Measurements from ENCODE around the gene HOXA10.

The HOXA10 gene

GRCh38 chr7:27209933-27210440 is 35.9 kb upstream of the HOXA10 start:
- DNase-seq (ENCODE audit: low spot score), result no peak
- no peak for TF ChIP-seq CTCF (IDR thresholded peaks at IDR 0.05; ENCODE audit: extremely low read depth, missing control alignments)

- no peak for TF ChIP-seq CTCF (IDR thresholded peaks at IDR 0.05; ENCODE audit: extremely low read depth, missing control alignments)
- no peak for DNase-seq (ENCODE audit: low spot score)
Observed at GRCh38 chr7:27208998-27209397, 34.9 kb upstream of the HOXA10 start.

- TF ChIP-seq CTCF (IDR thresholded peaks at IDR 0.05; ENCODE audit: extremely low read depth, missing control alignments), result no peak
- DNase-seq (ENCODE audit: low spot score), result no peak
Observed at GRCh38 chr7:27207348-27207985, 33.3 kb upstream of the HOXA10 start.

DNA sequence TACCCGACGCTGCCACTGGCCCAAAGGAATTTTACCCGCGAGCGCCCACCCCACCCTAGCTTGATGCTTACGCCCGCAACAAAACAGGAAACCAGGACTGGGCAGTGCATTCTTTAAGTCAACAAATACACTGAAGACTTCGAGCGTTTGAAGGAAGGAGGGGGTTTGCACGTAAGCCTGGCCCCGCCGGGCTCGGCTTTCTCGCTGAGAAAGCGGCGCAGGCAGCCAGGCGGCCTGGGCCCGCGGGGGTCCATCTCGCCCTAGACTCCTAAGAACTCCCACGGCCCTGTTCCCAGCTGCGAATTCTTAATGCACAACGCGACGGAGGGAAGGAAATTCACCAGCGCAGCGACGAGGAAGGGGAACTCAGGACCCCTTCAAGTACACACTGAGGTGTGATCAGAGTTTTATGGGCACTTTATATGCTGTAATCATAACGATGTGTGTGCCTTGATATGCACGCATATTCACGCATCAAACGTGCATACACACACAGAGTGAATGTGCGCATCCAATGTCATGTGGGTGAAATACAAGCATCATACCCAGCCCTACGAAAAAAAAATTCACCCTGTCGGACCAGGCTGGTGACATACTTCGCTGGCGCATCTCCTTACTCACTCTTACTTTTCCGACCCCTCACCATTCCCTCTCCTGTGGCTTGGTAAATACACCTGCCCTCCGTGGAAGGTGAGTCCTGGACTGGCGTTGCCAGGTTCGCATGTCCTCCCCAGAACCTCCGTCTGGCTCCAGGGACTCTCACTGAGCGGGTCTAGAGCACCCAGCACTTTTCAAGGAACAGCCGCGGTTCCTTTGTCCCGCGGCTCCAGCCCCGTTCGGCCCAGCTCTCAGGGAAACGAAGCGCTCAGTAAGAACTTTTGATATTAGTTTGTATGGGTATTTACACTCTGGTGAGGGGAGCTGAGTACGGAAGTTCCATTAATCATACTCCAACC is 31.5 kb upstream of the HOXA10 start:
- no peak for TF ChIP-seq CTCF (IDR thresholded peaks at IDR 0.05; ENCODE audit: extremely low read depth, missing control alignments)

DNA sequence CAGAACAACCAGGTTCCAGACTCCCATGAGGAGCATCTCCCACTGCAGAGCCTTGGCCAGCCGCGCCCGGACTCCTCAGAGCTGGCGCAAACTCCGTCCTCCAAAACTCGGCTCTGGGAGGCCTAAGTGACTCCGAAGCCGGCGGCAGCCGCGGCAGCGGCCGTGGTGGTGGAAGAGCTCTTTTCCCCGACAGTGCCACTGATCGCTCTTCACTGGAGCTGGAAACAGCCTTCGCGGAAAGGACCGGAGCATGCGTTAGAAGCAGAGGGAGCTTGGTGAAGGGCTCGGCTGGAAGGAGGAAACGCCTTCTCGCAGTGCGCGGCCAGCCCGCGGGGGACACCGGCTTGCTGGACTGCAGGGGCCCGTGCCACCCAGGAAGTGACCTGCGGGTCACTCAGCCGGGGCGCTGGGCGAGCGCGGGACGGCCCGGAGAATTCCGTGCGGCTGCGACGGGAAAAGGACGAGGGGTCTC is 30.8 kb upstream of the HOXA10 start:
- no peak for DNase-seq (ENCODE audit: low spot score)
- no peak for TF ChIP-seq CTCF (IDR thresholded peaks at IDR 0.05; ENCODE audit: extremely low read depth, missing control alignments)

More for the DNA sequence above, 31.5 kb upstream of the HOXA10 start:
- DNase-seq (ENCODE audit: low spot score), result no peak

DNA sequence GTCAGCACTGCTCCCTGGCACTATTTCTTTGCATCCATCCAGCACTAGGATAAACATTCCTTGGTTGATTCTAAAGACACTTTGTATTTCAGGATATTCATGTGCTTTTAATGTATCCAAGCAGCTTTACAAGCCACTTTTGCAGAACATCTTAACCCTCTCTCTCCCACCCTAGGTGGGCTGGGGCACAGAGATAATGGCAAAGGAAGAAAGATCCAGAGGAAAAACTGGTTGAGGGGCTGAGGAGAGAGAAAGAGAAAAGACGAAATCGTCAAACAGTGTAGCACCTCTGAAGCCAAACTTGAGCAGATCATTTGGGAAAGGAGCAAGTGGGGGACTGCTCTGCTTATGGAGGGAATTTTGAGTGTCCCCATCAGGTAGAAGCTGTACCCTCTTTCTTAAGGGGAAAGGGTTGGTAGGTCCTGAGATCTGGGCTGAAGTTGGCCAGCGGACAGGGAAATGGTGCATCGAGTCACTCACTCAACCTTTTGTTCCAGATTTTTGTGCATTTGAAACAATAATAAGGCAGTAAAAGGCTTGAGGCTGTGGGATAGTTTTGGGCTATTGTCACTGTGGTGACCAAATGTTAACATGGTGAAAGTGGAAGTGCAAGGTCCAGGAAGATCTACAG is 30.0 kb upstream of the HOXA10 start:
- no peak for DNase-seq (ENCODE audit: low spot score)
- no peak for TF ChIP-seq CTCF (IDR thresholded peaks at IDR 0.05; ENCODE audit: extremely low read depth, missing control alignments)

All from GM20000 (cell line).